ENCODE results near the gene SERINC5.
"Not testable (repeated sequence)": the region's sequence is repeated elsewhere in the genome, so short reads cannot be mapped to it uniquely, and the experiment has no call there.

The SERINC5 gene

DNA sequence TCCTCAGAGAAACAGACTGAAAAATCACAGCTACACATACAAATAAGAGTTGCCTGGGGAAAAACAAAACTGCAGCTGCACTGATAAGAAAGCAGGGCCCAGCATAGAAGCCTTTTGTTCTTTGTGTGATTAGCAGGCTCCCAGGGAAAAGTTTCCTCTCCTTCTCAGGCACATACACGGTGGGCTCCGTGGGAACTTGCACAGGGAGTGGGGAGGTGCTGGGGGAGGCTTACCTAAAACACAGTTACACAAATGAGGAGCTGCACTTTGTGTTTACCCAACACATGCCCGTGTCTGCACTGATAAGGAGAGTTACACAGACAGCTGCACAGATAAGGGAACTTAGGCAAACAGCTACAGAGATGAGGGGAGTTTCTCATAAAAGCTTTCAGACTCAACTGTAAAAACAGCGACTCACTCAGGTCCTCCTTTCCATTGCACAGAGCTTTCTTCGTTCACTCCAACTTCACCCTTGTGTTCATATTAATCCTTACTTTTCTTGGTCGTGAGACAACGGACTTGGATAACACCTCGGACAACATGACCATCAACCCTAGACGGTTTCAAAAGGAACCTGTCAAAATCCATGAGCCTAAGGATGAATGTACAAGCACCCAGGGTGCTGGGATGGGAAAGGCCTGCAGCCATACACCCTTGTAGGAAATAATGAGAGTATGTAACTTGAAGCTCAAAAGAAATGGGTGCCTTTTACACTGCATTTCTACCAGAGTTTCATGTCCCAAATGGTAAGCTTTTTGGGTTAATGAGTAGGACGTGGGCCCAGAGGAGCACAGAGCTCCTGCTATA is 50.8 kb downstream of the SERINC5 start:
- no peak overlapping the region for H3K4me3 ChIP-seq (IDR thresholded peaks at IDR 0.05; ENCODE audit: insufficient read depth, low read depth, low read length)
- H3K27ac ChIP-seq = peak overlapping the region; percentile 29; the same call in 1 of the 2 replicates
- no peaks in the 10 kb centered on the region; the same call in 1 of the 2 replicates for H4K20me1 ChIP-seq (ENCODE audit: insufficient read depth)
- no peak overlapping the region for H2AFZ ChIP-seq (ENCODE audit: low read depth)
- no peak overlapping the region; the same call in 1 of the 2 replicates for H3K4me2 ChIP-seq
- H3K27me3 ChIP-seq (ENCODE audit: insufficient read depth, low read depth) = no peaks in the 10 kb centered on the region
- peaks cover 8% of the 10 kb centered on the region; the same call in 1 of the 2 replicates for H3K79me2 ChIP-seq (ENCODE audit: insufficient read depth, low read depth)
- peaks cover 9% of the 10 kb centered on the region for H3K4me1 ChIP-seq (ENCODE audit: low read depth, poor library complexity, severe bottlenecking)
- no peak overlapping the region for H3K9ac ChIP-seq
- H3K36me3 ChIP-seq (ENCODE audit: insufficient read depth) = no peaks in the 10 kb centered on the region
- TF ChIP-seq, protein P1, sequence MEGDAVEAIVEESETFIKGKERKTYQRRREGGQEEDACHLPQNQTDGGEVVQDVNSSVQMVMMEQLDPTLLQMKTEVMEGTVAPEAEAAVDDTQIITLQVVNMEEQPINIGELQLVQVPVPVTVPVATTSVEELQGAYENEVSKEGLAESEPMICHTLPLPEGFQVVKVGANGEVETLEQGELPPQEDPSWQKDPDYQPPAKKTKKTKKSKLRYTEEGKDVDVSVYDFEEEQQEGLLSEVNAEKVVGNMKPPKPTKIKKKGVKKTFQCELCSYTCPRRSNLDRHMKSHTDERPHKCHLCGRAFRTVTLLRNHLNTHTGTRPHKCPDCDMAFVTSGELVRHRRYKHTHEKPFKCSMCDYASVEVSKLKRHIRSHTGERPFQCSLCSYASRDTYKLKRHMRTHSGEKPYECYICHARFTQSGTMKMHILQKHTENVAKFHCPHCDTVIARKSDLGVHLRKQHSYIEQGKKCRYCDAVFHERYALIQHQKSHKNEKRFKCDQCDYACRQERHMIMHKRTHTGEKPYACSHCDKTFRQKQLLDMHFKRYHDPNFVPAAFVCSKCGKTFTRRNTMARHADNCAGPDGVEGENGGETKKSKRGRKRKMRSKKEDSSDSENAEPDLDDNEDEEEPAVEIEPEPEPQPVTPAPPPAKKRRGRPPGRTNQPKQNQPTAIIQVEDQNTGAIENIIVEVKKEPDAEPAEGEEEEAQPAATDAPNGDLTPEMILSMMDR (conservative IDR thresholded peaks at IDR 0.05; ENCODE audit: low read depth, low read length) = no peak

DNA sequence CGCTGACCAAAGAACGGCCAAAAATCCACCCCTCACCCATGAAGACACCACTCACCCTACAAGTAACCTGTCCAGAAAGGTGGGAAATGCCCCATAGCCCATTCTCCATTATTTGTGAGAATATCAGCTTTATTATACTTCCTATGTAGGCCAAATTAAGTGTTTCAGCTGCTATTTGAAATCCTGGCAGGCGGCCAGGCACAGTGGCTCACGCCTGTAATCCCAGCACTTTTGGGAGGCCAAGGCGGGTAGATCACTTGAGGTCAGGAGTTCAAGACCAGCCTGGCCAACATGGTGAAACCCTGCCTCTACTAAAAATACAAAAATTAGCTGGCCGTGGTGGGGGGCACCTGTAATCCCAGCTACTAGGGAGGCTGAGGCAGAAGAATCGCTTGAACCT is 54.1 kb downstream of the SERINC5 start:
- H3K36me3 ChIP-seq (ENCODE audit: insufficient read depth); H4K20me1 ChIP-seq (ENCODE audit: insufficient read depth); H2AFZ ChIP-seq (ENCODE audit: low read depth); H3K4me2 ChIP-seq; H3K27me3 ChIP-seq (ENCODE audit: insufficient read depth, low read depth); H3K79me2 ChIP-seq (ENCODE audit: insufficient read depth, low read depth); H3K27ac ChIP-seq; H3K4me1 ChIP-seq (ENCODE audit: low read depth, poor library complexity, severe bottlenecking); H3K4me3 ChIP-seq (IDR thresholded peaks at IDR 0.05; ENCODE audit: insufficient read depth, low read depth, low read length); H3K9ac ChIP-seq: not testable (repeated sequence)

DNA sequence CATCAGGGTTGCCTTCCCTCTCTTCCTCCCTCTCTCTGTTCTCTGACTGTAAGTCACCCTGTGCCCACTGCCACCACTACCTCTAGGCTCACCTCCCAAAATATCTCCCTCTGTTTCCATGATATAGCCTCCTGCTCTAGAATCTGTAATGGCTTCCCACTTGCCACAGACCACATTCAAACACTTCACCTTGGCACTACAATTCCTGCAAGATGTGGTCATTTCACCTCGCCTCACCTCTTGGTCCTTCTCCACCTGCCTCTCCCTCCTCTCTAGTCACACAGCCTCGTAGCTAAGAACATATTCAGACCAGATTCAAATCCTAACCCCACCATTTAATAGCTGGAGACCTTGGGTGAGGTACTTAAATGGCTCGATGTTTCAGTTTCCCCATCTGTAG is 56.9 kb downstream of the SERINC5 start:
- Histone ChIP-seq H2AFZ (ENCODE audit: low read depth) (no peak overlapping the region), H3K79me2 (ENCODE audit: insufficient read depth, low read depth) (no peaks in the 10 kb centered on the region; the same call in 1 of the 2 replicates), H3K27me3 (ENCODE audit: insufficient read depth, low read depth) (no peaks in the 10 kb centered on the region), H3K9ac (no peak overlapping the region), H3K36me3 (ENCODE audit: insufficient read depth) (no peaks in the 10 kb centered on the region), H3K4me2 (no peak overlapping the region), H4K20me1 (ENCODE audit: insufficient read depth) (no peaks in the 10 kb centered on the region), H3K27ac (no peak overlapping the region), H3K4me3 (IDR thresholded peaks at IDR 0.05; ENCODE audit: insufficient read depth, low read depth, low read length) (no peak overlapping the region), H3K4me1 (ENCODE audit: low read depth, poor library complexity, severe bottlenecking) (no peaks in the 10 kb centered on the region)
- TF ChIP-seq, protein P1 (conservative IDR thresholded peaks at IDR 0.05; ENCODE audit: low read depth, low read length) = no peak

DNA sequence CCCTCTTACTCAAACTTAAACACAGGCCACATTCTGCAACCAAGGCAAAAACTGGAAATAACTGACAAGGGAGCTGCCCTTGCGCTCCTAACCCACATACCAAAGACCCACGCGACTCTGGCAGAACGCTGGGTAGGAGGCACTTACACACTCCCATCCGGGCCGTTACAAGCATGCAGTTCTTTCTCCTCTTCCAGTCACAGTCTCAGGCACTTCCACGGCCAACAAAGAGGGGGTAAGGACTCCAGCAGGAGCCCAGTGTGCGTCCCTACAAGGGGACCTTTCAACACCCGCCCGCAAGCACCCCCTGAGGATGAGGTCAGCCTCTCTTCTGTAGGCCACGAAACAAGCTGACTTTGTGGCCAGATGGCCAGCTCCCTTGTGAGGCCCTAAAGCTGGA is 57.4 kb downstream of the SERINC5 start:
- peaks cover 5% of the 10 kb centered on the region; the same call in 1 of the 2 replicates for H3K79me2 ChIP-seq (ENCODE audit: insufficient read depth, low read depth)
- no peaks in the 10 kb centered on the region for H3K36me3 ChIP-seq (ENCODE audit: insufficient read depth)
- H3K4me3 ChIP-seq (IDR thresholded peaks at IDR 0.05; ENCODE audit: insufficient read depth, low read depth, low read length) = no peak overlapping the region
- H2AFZ ChIP-seq (ENCODE audit: low read depth) = no peak overlapping the region
- H4K20me1 ChIP-seq (ENCODE audit: insufficient read depth) = no peaks in the 10 kb centered on the region
- no peaks in the 10 kb centered on the region for H3K27me3 ChIP-seq (ENCODE audit: insufficient read depth, low read depth)
- no peak overlapping the region for H3K4me2 ChIP-seq
- TF ChIP-seq, protein P1 (conservative IDR thresholded peaks at IDR 0.05; ENCODE audit: low read depth, low read length) = no peak
- no peaks in the 10 kb centered on the region for H3K4me1 ChIP-seq (ENCODE audit: low read depth, poor library complexity, severe bottlenecking)
- no peak overlapping the region for H3K27ac ChIP-seq
- no peak overlapping the region for H3K9ac ChIP-seq

DNA sequence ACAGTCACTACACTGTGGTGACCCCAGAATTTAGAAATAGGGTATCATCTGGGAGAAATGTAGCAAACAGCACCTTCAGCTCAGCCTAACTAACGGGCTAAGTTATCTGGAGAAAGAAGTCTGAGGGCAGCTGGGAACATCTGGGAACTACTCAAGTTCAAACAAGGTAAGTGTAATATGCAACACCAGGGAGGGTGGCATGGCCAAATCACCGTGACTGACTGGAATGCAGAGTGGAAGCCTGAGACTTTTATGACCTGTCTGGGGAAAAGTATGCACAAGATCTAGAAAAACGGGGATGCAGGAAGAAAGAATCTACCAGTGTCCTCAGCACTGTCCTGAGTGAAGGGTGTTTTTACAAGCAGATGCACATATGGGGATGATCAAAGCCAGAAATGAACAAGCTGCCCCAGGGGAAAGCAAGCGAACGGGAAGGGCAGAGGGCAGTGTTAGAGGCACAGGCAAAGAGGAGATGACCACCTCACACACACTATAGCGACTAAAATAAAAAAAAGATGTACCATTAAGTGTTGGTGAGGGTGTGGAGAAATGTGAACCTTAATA is 59.9 kb downstream of the SERINC5 start:
- Histone ChIP-seq H4K20me1 (ENCODE audit: insufficient read depth) (no peaks in the 10 kb centered on the region), H3K9ac (no peak overlapping the region)

More for the DNA sequence above, 59.9 kb downstream of the SERINC5 start:
- no peak overlapping the region for H3K27ac ChIP-seq
- no peak overlapping the region for H2AFZ ChIP-seq (ENCODE audit: low read depth)
- no peak overlapping the region for H3K4me2 ChIP-seq
- TF ChIP-seq, protein P1 (conservative IDR thresholded peaks at IDR 0.05; ENCODE audit: low read depth, low read length) = no peak
- H3K79me2 ChIP-seq (ENCODE audit: insufficient read depth, low read depth) = peaks cover 12% of the 10 kb centered on the region; the same call in 1 of the 2 replicates
- peaks cover 8% of the 10 kb centered on the region for H3K4me1 ChIP-seq (ENCODE audit: low read depth, poor library complexity, severe bottlenecking)
- H3K27me3 ChIP-seq (ENCODE audit: insufficient read depth, low read depth) = no peaks in the 10 kb centered on the region
- H3K36me3 ChIP-seq (ENCODE audit: insufficient read depth) = no peaks in the 10 kb centered on the region
- no peak overlapping the region for H3K4me3 ChIP-seq (IDR thresholded peaks at IDR 0.05; ENCODE audit: insufficient read depth, low read depth, low read length)

Data from KMS-11 (cell line).